Adrenal gland (tissue), 12 donors: ENCODE results near the gene CFAP251. TPM values are rescaled to one million over a fixed set of nuclear protein-coding genes. Genes with fewer than 3 reads are reported as not detected.
A peak's percentile ranks its signal among the peaks of the same experiment; 100 is the strongest.
"Not testable (repeated sequence)": the region's sequence is repeated elsewhere in the genome, so short reads cannot be mapped to it uniquely, and the experiment has no call there.

Source experiments
- DNase-seq, 7 donors: peaks; one replicate each; pipeline ENCODE4 v3.0.0-alpha.2; 2019 to 2020
- H3K27ac ChIP-seq, 5 donors: fragments of 200-600 bp; sonication (generic) in 4 of 5; 1 replicate in 3 of 5; 2 replicates in 2 of 5; pipeline versions ENCODE4 v1.5.1 to v1.8.0; 2016 to 2020; ENCODE audit warnings: mild to moderate bottlenecking in 1 of 5
- H3K27me3 ChIP-seq: fragments of 200-600 bp; 2 replicates; pipeline ENCODE4 v1.8.0; 2021
- H3K36me3 ChIP-seq, 2 donors: fragments of 200-600 bp; replicated peaks in 1 of 2; 1 replicate in 1 of 2; 2 replicates in 1 of 2; pipeline versions ENCODE4 v1.5.1 to v1.8.0; 2018 to 2022
- H3K4me1 ChIP-seq, 2 donors: fragments of 200-600 bp; replicated peaks in 1 of 2; 1 replicate in 1 of 2; 2 replicates in 1 of 2; pipeline versions ENCODE4 v1.5.1 to v1.8.0; 2018 to 2021
- H3K4me3 ChIP-seq, 4 donors: fragments of 200-600 bp; sonication (generic) in 3 of 4; one replicate each; pipeline ENCODE4 v1.5.1; 2016 to 2018
- H3K9me3 ChIP-seq, 3 donors: fragments of 200-600 bp; sonication (generic) in 1 of 3; replicated peaks in 1 of 3; 1 replicate in 2 of 3; 2 replicates in 1 of 3; pipeline versions ENCODE4 v1.5.1 to v1.8.0; 2016 to 2021
- POLR2A ChIP-seq, 2 donors: fragments of 450-650 bp; IDR thresholded peaks; one replicate each; pipeline ENCODE4 v1.6.1; 2017; ENCODE audit warnings: antibody characterized with exemption in 2 of 2, mild to moderate bottlenecking in 2 of 2, moderate library complexity in 1 of 2
- WGBS, 4 donors: extraction: QIAGEN DNeasy Blood & Tissue Kit in 2 of 4; methylation state at CpG; one replicate each; pipeline versions ENCODE4 v1.1.5 to v1.1.7; 2013 to 2017; 5-methylcytosine and 5-hydroxymethylcytosine counted together
- intact Hi-C, 2 donors: fragments of 100-400 bp; cut with DNase I; formaldehyde crosslinking; loops; one replicate each; pipeline versions ENCODE4 v1.14.1 to v1.15.0; 2022 to 2023
- polyA plus RNA-seq, 3 donors: library from polyadenylated mRNA; stranded (reverse); fragments of 200-250 nt in 2 of 3; fragments of 350-450 nt in 1 of 3; fragmentation: Illumina TruSeq in 1 of 3; extraction: RNeasy Lipid Tissue Mini Kit (QIAGEN cat#74804) in 1 of 3; gene quantifications; one replicate each; pipeline ENCODE4 v1.2.3, GENCODE V29; 2013 to 2014
- total RNA-seq, 9 donors: library from RNA; depleted of rRNA in 4 of 9; stranded (reverse); fragments of >200 nt in 4 of 9; fragments of 120-200 nt in 1 of 9; fragmentation: NEBNext Ultra II Directional in 1 of 9; extraction: Animal tissue kit (Norgen Biotek cat#: 25700) in 1 of 9; gene quantifications; one replicate each; pipeline versions ENCODE4 v1.1.0 to v1.2.4, GENCODE V29; 2013 to 2023
- TF ChIP-seq, protein P1 (sequence below), 6 experiments: fragments of 450-650 bp in 4 of 6; fragments of 200-600 bp in 2 of 6; sonication (generic) in 1 of 6; IDR thresholded peaks; 1 replicate in 5 of 6; 2 replicates in 1 of 6; pipeline versions ENCODE4 v1.5.1 to v1.8.0; 2016 to 2021; ENCODE audit warnings: antibody characterized with exemption in 6 of 6, mild to moderate bottlenecking in 2 of 6, moderate library complexity in 1 of 6
- donor health status: healthy with polysubstance abuse.
- donor health status: Bipolar disorder and iron deficiency.
- donor health status: DM: yes; HTN: yes; CAD: no.
- donor health status: DM: no; HTN: no; CAD: no.
- donor health status: DM: no; HTN: no; CAD: no.
- donor health status: DM: yes; HTN: yes; CAD: no.

Gene CFAP251
- total and polyA plus RNA-seq, 12 donors = 0.30 to 11.6 (median 2.7) TPM

DNA sequence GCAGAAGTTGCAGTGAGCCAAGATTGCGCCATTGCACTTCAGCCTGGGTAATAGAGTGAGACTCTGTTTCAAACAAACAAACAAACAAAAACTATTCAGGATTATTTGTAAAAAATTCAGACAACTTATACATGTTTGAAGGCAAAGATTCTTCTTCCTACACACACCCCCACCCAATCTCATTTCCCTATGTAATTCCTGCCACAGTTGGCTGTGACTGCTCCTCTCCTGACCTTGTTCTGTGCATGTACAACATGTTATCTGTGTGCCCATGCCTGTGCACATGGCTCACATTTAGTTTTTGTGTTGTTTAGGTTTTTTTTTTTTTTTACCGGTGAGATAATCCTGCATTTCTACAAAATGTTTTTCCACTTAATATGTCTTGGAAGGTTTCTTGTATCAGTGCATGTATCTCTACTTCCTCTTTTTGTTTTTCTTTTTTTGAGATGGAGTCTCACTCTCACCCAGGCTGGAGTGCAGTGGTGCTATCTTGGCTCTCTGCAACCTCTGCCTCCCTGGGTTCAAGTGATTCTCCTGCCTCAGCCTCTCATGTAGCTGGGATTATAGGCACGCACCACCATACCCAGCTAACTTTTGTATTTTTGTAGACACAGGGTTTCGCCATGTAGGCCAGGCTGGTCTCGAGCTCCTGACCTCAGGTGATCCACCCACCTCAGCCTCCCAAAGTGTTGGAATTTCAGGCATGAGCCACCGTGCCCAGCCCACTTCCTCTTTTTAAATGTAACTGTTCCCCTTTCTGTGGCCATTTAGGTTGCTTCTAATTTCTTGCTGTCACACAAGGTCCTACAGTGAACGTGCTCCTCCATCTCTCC lies 8.7 kb downstream of the CFAP251 start:
- H3K27ac ChIP-seq = no peak overlapping the region
- no peaks in the 10 kb centered on the region for H3K36me3 ChIP-seq
- H3K9me3 ChIP-seq = no peaks in the 10 kb centered on the region
- no peak for TF ChIP-seq POLR2A (IDR thresholded peaks at IDR 0.05)
- TF ChIP-seq, protein P1, sequence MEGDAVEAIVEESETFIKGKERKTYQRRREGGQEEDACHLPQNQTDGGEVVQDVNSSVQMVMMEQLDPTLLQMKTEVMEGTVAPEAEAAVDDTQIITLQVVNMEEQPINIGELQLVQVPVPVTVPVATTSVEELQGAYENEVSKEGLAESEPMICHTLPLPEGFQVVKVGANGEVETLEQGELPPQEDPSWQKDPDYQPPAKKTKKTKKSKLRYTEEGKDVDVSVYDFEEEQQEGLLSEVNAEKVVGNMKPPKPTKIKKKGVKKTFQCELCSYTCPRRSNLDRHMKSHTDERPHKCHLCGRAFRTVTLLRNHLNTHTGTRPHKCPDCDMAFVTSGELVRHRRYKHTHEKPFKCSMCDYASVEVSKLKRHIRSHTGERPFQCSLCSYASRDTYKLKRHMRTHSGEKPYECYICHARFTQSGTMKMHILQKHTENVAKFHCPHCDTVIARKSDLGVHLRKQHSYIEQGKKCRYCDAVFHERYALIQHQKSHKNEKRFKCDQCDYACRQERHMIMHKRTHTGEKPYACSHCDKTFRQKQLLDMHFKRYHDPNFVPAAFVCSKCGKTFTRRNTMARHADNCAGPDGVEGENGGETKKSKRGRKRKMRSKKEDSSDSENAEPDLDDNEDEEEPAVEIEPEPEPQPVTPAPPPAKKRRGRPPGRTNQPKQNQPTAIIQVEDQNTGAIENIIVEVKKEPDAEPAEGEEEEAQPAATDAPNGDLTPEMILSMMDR (IDR thresholded peaks at IDR 0.05) = no peak
- peaks cover 0 to 7% of the 10 kb centered on the region in 2 donors for H3K4me1 ChIP-seq
- H3K4me3 ChIP-seq = no peak overlapping the region
- no peaks in the 10 kb centered on the region for H3K27me3 ChIP-seq
- 69 to 85% (median 79%) methylated on average over 7 of the region's 7 CpGs for WGBS, 4 donors
- intact Hi-C loops = loop anchor here in 1 of 2 donors (10.0 kb wide), 1 partner anchor 198 kb away; no protein-coding TSS in a partner anchor
- DNase-seq = no peak

DNA sequence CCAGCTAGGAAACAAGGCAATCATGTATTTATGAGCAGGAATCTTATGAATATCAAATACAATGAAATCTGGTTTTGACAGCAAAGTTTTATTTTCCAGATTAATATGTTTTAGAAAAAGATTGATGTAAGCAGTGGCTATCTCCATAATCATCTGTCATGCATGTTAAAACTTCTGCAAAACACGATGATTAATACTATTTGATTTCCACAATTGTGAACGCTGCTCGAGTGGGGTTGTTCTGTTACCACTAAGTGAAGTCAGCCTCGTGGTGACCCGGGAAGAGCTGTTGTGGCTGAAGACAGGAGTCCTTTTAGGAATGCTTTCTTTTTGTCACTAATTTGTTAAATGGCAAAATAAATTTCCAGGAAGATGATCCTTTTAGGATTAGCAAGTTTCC lies 9.4 kb downstream of the CFAP251 start:
- Histone ChIP-seq H3K4me1 (peaks cover 0 to 7% of the 10 kb centered on the region in 2 donors), H3K27me3 (no peaks in the 10 kb centered on the region), H3K9me3 (no peaks in the 10 kb centered on the region), H3K27ac (no peak overlapping the region), H3K36me3 (no peaks in the 10 kb centered on the region), H3K4me3 (no peak overlapping the region)
- no peak for DNase-seq
- 43 to 61% (median 55%) methylated on average over 5 of the region's 5 CpGs for WGBS, 4 donors
- TF ChIP-seq, protein P1 (IDR thresholded peaks at IDR 0.05) = no peak
- TF ChIP-seq POLR2A (IDR thresholded peaks at IDR 0.05) = no peak
- intact Hi-C loops = loop anchor here in 1 of 2 donors (10.0 kb wide), 1 partner anchor 197 kb away; no protein-coding TSS in a partner anchor

DNA sequence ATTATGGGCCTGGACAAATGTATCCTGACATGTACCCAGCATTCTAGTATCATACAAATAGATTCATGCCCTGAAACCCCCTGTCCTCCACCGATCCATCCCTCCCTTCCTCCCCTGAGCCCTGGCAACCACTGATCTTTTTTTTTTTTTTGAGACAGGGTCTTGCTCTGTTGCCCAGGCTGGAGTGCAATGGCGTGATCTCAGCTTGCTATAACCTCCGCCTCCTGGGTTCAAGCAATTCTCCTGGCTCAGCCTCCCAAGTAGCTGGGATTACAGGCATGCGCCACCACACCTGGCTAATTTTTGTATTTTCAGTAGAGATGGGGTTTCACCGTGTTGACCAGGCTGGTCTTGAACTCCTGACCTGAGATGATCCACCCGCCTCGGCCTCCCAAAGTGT lies 11.2 kb downstream of the CFAP251 start:
- H3K9me3 ChIP-seq, DNase-seq, H3K4me3 ChIP-seq, H3K27ac ChIP-seq, H3K27me3 ChIP-seq, H3K4me1 ChIP-seq, H3K36me3 ChIP-seq: not testable (repeated sequence)
- intact Hi-C loops = loop anchor here in 1 of 2 donors (10.0 kb wide), 1 partner anchor 195 kb away; no protein-coding TSS in a partner anchor
- 93 to 100% (median 95%) methylated on average over 7 of the region's 7 CpGs for WGBS, 4 donors

DNA sequence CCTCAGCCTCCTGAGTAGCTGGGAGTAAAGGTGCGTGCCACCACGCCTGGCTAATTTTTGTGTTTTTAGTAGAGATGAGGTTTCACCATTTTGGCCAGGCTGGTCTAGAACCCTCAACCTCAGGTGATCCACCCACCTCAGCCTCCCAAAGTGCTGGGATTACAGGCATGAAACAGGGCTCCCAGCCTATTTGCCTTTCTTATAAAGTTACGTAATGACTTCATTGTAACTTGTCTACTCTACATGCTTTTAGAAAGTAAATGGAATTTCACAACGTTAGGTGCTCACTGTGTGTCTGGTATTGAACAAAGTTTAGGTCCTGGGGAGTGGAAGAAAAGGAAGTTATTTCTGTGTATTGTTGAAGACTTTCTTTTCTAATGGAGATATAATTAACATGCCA lies 12.5 kb downstream of the CFAP251 start:
- no peak for DNase-seq
- 83 to 88% (median 86%) methylated on average over 4 of the region's 4 CpGs for WGBS, 4 donors
- TF ChIP-seq, protein P1 (IDR thresholded peaks at IDR 0.05) = no peak
- TF ChIP-seq POLR2A (IDR thresholded peaks at IDR 0.05) = no peak
- intact Hi-C loops = no loop called here
- H3K36me3 ChIP-seq = no peaks in the 10 kb centered on the region
- H3K4me3 ChIP-seq = no peak overlapping the region
- no peaks in the 10 kb centered on the region for H3K9me3 ChIP-seq
- H3K27ac ChIP-seq = peak overlapping the region in 2 of 5 donors; percentile 12 to 44
- no peaks in the 10 kb centered on the region for H3K27me3 ChIP-seq
- H3K4me1 ChIP-seq = peaks cover 0 to 7% of the 10 kb centered on the region in 2 donors
